ENCODE data around the gene ADCY1.

ADCY1 gene

DNA sequence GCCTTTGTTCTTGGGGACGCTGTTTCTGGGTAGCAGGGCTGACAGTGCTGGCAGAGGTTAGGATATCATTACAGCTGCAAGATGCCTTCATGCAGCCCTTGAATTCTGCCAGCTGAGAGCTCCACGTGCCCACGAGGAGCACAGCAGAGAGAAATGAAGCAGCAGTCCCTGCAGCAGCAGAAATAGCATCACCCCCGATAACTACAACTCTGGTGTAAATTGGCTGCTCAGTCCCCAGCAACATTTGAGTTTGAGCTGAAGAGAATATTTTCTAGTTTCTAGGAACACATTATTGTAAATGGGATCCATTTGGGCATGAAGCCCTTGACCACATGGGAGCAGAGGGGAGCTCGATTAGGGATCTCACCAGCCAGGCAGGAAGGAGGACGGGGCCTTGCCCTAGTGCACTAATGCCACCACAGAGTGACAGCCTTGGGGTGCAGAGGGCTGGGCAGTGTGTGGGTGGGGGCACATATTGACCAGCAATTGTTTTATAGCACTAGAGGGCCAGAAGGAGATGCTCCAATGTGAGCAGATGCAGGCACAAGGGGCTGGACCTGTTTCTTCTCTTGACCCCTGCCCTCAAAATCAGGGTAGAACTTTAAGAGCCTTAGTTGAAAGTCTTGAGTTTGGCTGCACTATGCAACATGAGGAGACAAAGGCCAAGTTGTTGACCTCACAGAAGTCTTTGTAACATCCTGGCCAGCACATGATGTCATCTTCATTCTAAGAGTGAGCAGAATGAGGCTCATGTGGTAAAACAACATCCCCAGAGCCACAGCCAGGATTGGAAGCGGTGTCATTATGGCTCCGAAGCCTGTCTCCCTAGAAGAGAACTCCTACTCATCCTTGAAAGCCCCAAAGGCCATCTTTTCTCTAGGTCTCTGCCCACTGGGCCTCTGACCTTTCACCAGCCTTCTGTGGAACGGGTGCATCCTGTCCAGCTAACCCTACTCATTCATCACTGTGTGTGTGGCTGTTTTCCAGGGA is 52.6 kb downstream of the ADCY1 start:
- no peak for DNase-seq

DNA sequence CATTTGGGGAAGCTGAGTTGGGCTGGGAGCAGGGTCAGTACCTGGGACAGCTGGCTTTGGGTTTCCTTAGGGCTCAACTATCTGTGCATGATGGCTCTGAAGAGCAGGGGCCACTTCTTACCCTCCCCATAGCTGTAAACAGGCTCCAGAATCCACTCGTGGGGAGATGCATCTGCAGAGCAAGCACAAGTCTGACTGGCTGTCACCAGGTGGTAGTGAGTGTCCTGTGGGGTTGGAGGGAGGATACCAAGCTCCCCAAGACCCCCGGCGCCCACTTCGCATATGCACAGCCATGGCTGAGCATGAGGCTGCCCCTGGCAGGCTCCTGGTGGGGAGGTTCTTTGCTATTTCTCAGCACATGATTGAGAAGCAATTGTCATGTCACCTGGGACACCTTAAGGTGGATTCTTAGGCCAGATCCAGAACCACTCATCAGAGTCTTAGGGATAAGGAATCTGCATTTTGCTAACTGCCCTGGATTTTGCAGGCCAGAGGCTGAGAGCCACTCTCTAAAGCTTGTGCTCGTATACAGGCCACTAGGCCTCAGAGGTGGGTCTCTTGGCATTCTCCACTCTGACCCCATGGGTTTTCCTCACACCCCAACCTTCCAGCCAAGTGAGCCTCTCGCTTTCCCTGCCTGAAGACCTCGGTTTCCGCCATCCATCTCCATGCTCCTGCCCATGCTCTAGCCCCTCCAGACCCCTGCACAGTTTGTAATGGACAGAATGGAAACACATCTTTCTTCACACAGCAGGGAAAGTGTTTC is 53.7 kb downstream of the ADCY1 start:
- DNase-seq, result no peak

DNA sequence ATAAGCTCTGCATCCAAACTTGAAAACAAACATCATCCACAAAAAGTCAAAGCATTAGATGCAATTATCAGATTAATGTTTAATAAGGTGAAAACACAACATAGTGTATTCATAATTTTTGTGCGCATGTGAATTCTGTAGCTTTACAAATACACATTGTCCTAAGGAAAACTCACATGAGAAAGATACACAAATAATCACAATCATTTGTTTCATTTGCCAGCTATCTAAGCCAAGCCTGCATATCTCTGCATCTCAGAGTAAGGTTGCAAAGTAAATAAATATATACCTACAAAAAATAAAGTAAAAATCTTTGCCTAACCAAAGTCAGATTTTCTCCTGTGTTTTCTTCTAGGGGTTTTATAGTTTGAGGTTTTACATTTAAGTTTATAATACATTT is 57.4 kb downstream of the ADCY1 start:
- no peak for DNase-seq

DNA sequence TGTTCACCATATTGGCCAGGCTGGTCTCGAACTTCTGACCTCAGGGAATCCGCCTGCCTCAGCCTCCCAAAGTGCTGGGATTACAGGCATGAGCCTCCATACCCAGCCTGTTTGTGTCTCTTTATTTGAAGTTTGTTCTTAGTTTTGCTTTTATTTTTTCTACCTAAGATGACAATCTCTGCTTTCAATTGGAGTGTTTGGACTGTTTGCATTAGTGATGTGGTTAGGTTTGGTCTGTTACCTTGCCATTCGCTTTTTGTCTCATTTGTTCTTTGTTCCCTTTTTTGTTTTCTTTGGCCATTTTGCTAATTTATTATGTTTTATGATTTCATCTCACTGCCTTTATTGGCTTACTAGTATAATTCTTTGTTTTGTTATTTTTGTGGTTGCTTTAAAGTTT is 62.6 kb downstream of the ADCY1 start:
- DNase-seq, result no peak

DNA sequence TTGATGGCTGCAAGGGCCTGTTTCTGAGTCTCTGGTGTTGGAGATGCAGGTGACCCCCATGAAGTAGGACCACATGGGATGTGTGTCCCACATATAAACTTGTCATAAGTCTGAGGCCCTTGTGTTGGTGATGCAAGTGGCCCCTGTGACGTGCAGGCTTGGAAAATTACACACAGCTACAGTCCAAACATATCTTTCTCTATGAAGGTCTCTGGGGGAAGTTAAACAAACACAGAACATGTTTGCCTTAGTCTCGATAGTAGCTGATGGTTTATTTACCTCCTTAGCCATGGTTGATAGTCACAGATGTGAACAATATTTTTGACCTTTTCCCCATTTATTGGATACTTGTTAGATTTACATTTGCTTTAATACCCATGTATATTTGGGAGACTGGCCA is 64.7 kb downstream of the ADCY1 start:
- DNase-seq, result no peak

DNA sequence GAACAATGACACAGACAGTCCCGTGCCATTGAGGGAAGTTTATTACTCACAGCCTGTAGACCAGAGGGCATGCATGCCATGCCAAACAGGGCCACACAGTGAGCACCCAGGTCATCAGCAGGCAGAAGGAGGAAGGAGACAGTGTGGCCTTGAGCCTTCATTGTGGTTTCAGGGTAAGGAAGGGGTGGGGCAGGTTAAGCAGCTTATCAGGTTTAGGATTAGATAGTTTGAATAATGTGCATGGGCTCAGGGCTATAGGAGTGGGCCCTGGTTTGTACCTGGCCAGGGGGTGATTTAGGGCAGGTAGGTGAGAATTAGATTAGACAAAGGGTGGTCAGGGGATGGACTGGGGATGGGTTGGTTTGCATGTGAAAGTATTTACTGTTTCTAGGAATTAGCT is 67.9 kb downstream of the ADCY1 start:
- no peak for DNase-seq

DNA sequence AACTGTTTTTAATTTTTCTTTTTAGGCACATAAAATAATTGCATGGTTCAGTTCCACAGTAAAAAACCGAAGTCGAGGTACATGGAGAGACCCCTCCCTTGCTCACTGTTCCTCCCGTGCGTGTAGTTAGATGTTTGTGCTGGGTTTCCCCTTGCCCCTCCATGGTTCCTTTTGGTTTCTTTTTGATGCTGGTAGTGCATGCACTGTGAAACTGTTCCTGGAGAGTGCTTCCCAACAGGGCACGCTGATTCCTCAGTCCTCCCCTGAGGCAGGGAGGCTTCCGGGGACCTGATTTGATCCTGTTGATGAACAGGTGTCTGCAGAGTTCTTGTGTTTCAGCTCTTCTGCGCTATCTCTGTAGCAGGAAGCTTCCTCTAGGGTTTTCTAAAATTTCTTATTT is 69.5 kb downstream of the ADCY1 start:
- DNase-seq, result no peak

DNA sequence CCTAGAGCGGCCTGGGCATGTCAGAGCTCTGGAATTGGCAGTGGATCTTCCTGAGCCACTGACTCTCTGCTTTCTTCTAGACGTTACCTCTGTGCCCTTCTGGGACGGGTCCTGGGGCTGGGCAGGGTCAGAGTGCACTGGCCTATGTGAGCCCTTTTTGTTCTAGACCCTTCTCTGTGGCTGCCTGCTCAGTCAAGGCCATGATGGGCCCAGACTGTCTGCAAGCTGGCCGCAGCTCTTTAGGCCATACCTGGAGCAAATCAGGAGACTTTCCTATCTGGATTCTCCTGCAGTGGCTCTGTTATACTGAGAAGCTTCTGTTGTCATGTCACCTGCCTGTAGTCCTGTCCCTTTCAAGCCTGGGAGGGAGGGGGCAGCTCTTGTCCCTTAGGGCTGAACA is 70.1 kb downstream of the ADCY1 start:
- DNase-seq, result no peak

DNA sequence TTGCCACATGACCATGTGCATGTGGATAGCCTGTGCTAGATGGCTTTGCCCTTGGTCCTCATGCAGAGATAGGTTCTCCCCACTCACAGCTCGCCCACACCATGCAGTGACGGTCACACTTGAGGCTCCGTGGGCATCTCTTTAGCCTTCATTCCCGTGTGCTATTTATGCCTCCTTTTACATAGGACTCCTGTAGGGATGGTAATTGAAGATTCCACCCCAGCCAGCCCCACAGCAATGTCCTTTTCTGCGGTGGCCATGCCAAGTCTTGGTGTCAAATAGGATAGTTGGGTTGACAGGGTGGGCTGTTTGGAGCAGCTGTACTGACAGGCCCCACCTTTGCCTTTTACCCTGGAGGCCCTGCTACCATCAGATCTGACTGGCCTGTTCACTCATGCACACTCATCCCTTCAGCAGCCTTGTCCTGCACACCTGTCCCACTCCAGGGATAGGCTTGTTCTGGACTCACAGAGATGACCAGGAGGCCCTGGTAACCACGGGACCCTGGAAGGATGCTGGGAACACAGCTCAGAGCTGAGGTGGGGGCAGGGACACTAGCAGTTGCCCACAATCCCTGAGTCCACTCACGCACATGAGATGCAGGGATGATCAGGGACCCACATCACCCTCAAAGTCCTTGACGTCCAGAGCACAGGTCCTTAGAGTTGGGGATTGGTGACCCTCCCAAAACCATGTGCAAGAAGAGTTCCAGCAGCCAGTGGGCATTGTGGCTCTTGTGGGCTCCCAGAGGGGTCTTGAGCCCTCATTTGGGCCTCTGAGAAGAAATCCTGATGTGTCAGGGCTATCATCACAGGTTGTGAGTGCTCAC is 71.2 kb downstream of the ADCY1 start:
- no peak for DNase-seq

DNA sequence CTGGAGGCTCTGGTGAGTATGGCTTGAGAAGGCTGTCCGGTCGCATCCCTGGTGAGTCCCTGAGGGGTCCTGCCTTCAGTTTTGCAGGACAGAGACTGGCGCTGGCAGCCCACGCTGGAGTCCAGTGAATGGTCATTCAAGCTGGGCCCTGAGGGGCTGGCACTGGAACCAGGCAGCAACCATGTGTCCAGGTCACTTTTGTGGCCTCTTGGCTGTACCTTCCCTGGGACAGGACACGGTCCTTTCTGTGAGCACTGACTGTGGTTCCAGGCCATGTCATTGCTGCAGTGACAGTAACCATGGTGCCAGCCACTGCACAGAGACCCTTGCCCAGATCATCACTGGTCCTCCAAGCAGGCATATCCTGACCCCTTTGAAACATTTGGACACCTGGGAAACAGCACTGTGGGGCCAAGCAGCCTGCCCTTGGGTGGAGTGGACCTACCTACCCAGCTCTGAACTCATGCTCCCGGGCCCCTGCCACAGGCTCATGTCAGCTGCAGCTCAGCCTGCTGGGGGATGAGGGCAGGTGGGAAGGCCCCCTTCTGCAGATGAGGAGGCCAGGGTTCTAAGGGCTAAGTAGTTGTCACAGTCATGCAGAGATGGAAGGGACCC is 72.1 kb downstream of the ADCY1 start:
- DNase-seq, result no peak

DNA sequence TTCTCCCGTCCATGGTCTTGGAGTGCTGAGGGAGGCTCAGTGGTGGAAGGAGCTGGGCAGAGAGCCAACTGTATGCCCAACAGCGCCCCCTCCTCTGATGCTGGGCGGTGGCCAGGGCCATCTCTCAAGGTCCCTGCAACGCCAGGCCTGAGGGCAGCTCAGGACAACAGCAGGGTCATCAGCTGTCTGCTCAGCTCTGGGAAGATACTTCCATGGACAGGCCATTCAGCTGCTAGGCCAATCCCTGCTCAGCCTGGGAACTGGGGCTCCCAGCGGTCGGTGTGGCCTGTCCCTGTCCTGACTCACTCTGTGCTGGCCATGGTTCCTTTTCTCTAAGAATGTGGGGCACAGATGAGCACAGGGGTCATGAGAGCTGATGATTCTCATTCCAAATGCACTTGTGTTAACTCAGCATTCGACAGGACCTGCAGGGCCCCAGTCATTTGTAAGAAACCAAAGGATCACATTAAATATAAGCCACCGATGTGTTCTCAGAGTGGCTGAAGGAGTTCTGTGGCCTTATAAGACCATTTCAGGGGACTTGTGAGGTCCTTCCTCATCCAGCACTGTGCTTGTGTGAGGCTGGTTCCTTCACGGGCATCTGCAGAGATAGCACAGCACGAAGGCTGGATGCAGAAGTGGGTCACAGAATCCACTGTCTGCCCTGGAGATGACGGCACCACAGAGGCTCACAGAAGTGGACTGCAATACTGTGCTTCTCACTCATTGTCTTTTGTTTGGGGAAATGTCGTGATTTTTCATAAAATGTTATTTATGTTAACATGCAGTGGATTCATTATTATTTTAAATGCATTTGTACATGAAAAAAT is 73.0 kb downstream of the ADCY1 start:
- no peak for DNase-seq

DNA sequence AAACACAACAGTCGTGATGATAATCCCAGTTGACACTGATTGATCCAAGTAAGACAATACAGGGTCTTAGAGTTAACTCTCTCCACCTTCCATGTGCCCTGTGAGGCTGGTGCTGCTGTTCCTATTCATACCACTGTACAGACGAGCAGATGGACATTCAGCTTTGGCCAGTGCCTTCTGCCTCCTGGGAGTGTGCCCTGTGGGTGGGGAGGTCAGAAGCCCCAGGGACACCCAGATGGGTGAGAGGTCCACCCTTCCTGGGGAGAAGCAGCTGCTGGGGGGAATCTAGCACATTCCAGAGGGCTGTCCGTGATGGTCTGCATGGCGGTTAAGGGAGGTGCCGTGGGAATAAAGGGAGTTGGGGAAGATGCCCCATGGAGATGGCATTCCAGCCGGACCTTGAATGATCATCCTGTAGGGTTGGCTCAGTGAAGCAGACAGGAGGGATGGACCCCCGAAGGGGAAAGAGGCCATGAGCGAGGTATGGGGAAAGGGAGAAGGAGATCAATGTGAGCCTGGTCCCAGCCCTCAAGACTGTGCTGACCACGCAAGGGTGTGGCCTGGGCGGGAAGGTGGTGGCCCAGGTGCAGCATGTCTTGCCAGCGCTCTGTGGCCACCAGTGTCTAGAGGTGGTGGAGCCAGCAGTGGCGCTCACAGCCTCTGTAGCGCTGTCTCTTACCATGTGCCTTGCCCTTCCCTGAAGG is 74.0 kb downstream of the ADCY1 start:
- no peak for DNase-seq

DNA sequence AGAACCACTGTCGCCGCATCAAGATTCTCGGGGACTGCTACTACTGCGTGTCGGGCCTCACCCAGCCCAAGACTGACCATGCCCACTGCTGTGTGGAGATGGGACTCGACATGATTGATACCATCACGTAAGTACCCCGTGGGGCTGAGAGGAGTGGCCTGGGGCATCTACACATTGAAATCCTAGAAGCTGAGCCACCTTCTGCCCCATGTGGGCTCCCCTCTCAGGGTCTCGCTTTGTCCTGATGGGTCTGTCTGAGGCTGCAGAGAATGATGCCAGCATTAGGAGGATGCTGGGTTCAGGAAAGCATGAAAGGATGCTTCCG is 74.5 kb downstream of the ADCY1 start:
- no peak for DNase-seq

DNA sequence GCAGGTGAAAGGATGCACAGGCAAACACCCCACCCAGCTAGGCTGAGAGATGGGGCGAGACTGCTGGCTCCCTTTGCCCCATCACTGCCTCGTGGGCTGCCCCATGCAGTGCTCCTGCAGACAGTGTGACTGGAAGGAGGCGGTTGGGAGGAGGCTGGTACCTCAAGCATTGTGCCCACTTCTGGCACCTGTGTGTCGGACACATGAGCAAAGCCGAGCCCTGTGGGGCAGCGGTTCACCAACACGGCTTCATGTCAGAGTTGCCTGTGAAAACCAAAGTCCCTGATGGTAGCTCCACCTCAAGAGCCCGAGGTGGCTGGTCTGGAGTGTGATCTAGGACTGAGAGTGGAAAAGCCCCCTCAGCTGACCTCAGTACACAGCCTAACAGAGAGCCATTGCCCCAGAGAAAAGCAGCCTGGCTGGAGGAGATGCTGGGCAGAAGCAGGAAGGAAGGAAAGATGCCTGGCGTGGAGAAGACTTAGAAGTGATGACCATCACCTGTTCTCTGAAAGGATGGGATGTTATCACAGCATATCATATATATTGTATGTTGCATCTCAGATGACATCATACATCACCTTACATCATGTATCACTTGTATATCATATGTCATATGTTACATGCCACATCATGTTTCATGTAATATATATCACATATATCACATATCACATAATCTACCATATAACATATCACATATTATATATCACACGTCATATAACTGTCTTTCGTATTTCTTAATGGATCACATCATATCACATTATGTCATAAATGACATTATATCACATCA is 75.6 kb downstream of the ADCY1 start:
- no peak for DNase-seq

DNA sequence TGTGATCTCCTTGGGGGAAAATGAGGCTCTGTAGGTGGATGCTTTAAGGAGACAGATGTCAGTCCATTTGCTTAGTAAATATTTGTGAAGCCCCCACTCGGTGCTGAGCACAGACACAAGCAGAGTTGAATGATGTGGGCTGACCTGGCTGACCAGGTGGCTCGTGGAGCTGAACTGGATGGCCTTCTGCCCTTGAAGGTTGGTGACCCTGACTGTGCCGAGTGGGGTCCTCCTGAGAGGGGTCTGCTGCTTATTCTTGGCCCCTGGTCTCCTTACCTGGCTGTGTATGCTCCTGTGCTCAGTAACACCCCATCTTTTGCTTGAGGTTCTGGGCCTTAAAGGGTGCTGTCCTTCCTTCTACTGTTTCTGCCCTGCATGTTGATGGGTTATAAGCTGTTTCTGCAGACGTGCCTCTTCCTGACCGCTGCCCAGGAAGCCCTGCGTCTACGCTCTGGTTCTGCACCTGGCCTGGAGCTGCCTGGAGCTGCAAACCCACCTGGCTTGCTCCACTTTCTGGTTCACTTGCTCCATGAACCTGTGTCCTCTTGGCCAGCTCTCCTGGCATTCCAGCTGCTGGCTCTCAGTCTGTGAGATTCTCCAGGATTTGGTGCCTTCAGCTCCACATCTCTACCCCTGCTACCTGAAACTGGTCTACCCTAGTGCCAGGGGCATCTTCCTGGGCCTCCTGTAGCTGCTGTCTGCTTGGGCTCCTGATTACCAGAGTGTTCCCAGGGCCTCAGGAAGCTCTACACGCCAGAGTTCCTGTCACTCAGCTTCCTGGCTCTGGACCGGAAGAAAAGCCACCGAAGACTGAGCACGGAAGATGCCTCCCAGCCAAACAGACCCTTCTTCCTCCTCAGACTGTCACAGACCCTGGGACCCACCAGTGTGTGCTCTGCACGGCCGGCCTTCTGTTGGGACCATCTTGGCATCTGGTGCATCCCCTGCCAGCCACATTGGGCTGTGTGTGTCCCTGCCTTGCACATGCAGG is 76.5 kb downstream of the ADCY1 start:
- no peak for DNase-seq

DNA sequence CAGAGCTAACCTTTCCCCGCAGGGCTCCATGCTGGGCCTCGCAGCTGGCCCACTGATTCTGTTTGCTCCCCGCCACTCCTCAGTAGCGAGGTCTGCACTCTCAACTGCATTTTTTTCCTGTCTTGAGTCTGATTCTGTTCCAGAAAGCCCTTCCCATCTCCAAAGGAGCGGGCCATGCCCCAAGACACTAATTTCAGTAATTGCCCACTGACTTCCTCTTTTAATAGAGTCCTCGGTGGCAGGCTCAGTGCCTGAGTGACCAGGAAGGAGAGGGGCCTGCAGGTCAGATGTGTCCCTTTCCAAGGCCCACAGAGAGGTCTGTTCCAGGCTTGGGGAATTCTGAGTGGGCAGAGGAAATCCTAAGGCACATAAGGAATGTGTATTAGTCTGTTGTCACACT is 77.4 kb downstream of the ADCY1 start:
- DNase-seq, result no peak

DNA sequence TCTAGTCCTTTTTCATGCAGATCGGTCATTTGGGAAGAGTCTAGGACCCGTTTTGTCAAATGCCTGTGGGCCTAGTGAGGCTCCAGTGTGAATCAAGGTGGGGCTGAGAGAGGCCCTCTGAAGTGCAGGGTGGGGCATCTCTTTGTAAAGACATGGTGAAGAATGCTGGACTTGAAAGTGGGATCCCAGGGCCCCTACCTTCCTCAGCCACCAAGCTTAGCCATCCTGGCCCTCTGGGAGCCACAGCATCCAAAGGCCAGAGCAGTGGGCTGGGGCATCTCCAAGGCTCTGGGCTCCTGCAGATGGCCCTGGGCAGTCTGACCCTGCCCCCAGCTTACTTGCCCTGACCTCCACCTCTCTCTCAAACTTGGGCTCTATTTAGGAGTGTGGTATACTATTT is 78.5 kb downstream of the ADCY1 start:
- DNase-seq, result no peak

DNA sequence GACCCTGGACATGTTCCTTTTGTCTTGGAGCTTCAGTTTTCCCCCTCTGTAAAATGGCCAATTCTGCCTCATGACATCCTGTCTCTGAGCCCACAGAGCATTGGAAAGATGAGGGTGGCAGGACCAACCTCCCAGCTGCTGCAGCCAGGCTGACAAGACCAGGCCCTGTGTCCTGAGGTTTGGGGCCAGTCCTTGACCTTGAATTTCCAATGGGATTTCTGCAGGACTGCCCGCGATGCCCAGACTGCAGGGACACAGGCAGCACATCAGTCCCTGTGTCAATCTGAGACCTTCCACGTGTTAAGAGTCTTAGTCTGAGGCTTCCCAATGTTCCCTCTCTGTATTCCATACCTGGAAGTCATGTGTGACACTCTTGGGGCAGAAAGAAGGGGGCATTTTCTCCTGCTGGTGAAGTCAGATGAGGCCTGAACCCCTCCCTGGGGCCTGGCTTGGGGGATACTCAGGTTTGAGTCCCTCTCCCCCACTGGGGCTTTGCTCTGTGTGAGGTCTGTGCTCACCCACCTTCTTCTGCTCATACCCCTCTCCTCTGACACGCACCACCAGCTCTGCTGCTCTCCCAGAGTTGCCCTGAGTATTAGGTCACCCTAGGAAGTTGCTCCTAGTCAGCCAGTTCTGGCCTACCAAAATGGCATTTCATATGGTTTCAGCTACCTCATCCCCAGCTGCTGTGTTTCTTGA is 79.2 kb downstream of the ADCY1 start:
- no peak for DNase-seq

DNA sequence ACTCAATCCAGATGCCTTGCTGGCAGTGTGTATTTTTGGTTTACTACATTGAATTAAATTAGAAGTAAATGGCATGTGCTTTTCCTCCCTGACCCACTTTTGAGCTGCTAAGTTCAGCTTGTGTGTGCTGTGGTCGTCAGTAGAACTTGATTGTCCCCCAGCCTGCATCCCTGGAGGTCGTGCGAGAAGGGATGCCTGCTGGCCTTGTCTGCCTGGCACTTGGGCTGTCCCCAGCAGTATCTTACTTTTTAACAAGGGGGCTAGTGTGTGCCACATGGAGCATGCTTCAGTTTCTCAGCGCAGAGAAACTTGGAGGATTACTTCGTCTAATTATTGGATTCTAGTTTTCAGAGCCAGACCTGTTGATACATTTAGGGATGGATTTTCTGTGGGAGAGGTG is 80.2 kb downstream of the ADCY1 start:
- DNase-seq, result no peak
